Left lung (tissue), 10 donors: ENCODE measurements around the gene NEO1. TPM values are rescaled to one million over a fixed set of nuclear protein-coding genes. Genes with fewer than 3 reads are reported as not detected.

ENCODE experiments used
- ATAC-seq: fragments of 200-7000 bp; cut with Tn5 transposase; one replicate; pipeline ENCODE4 v1.9.1; 2020; ENCODE audit warnings: moderate library complexity
- DNase-seq, 4 donors: peaks; one replicate each; pipeline ENCODE4 v3.0.0-alpha.2; 2013 to 2020
- H3K27ac ChIP-seq, 2 donors: fragments of 200-600 bp; sonication (generic) in 1 of 2; one replicate each; pipeline versions ENCODE4 v1.5.0 to v1.8.0; 2020 to 2021
- H3K27me3 ChIP-seq, 2 donors: fragments of 200-600 bp; sonication (generic) in 1 of 2; one replicate each; pipeline versions ENCODE4 v1.5.0 to v1.8.0; 2020 to 2021
- H3K36me3 ChIP-seq, 2 donors: fragments of 200-600 bp; sonication (generic) in 1 of 2; one replicate each; pipeline versions ENCODE4 v1.5.0 to v1.8.0; 2020 to 2021
- H3K4me1 ChIP-seq, 2 donors: fragments of 200-600 bp; one replicate each; pipeline ENCODE4 v1.8.0; 2021
- H3K4me3 ChIP-seq, 2 donors: fragments of 200-600 bp; sonication (generic) in 1 of 2; one replicate each; pipeline versions ENCODE4 v1.5.0 to v1.8.0; 2020 to 2021; ENCODE audit warnings: mild to moderate bottlenecking in 1 of 2
- H3K9me3 ChIP-seq, 2 donors: fragments of 200-600 bp; sonication (generic) in 1 of 2; one replicate each; pipeline versions ENCODE4 v1.5.0 to v1.8.0; 2020 to 2021
- CTCF ChIP-seq, 2 donors: fragments of 200-600 bp; sonication (generic) in 1 of 2; IDR thresholded peaks; one replicate each; pipeline versions ENCODE4 v1.5.0 to v1.8.0; 2021; ENCODE audit warnings: antibody characterized with exemption in 2 of 2
- intact Hi-C, 2 donors: fragments of 100-400 bp; cut with DNase I; formaldehyde crosslinking; loops; one replicate each; pipeline versions ENCODE4 v1.11.2 to v1.14.2; 2022
- polyA plus RNA-seq, 6 donors: library from polyadenylated mRNA; unstranded; fragments of 120-200 nt; gene quantifications; one replicate each; pipeline ENCODE4 v1.2.1, GENCODE V29; 2013; ENCODE audit not compliant: insufficient read length in 6 of 6
- total RNA-seq, 2 donors: library from RNA; stranded (reverse); fragmentation: NEBNext Ultra II Directional; extraction: Animal tissue kit (Norgen Biotek cat#: 25700); gene quantifications; one replicate each; pipeline ENCODE4 v1.2.1, GENCODE V29; 2021
- donor health status: DM: no; HTN: yes; CAD: no.
- donor health status: DM: no; HTN: no; CAD: no.

Gene NEO1
- total and polyA plus RNA-seq, 8 donors: 30.1 to 155 (median 110) TPM

GRCh38 chr15:73331991-73332925 lies 280.0 kb downstream of the NEO1 start:
- DNase-seq: no peak
- no peaks in the 10 kb centered on the region for H3K9me3 ChIP-seq
- TF ChIP-seq CTCF (IDR thresholded peaks at IDR 0.05): no peak

GRCh38 chr15:73333001-73333400 lies 280.7 kb downstream of the NEO1 start:
- ATAC-seq: no peak

More at GRCh38 chr15:73331991-73332925, 280.0 kb downstream of the NEO1 start:
- intact Hi-C loops: no loop called here
- Histone ChIP-seq H3K27me3 (peaks cover 0 to 11% of the 10 kb centered on the region in 2 donors), H3K27ac (no peak overlapping the region), H3K36me3 (no peaks in the 10 kb centered on the region), H3K4me3 (no peak overlapping the region), H3K4me1 (no peaks in the 10 kb centered on the region)
- ATAC-seq: no peak

GRCh38 chr15:73334086-73334485 lies 281.8 kb downstream of the NEO1 start:
- DNase-seq: peak in 1 of 4 donors; percentile 8
- Histone ChIP-seq H3K27me3 (peaks cover 0 to 11% of the 10 kb centered on the region in 2 donors), H3K4me3 (no peak overlapping the region), H3K4me1 (no peaks in the 10 kb centered on the region), H3K27ac (no peak overlapping the region), H3K9me3 (no peaks in the 10 kb centered on the region), H3K36me3 (no peaks in the 10 kb centered on the region)
- intact Hi-C loops: no loop called here
- no peak for ATAC-seq
- TF ChIP-seq CTCF (IDR thresholded peaks at IDR 0.05): no peak

More at GRCh38 chr15:73333001-73333400, 280.7 kb downstream of the NEO1 start:
- TF ChIP-seq CTCF (IDR thresholded peaks at IDR 0.05): no peak
- Histone ChIP-seq H3K4me1 (no peaks in the 10 kb centered on the region), H3K27ac (no peak overlapping the region), H3K27me3 (peaks cover 0 to 11% of the 10 kb centered on the region in 2 donors), H3K4me3 (no peak overlapping the region), H3K36me3 (no peaks in the 10 kb centered on the region), H3K9me3 (no peaks in the 10 kb centered on the region)
- intact Hi-C loops: no loop called here
- no peak for DNase-seq

GRCh38 chr15:73335026-73335425 lies 282.8 kb downstream of the NEO1 start:
- no peak overlapping the region for H3K4me3 ChIP-seq
- no peaks in the 10 kb centered on the region for H3K4me1 ChIP-seq
- TF ChIP-seq CTCF (IDR thresholded peaks at IDR 0.05): no peak
- H3K36me3 ChIP-seq: no peaks in the 10 kb centered on the region
- no peak for DNase-seq
- peaks cover 0 to 11% of the 10 kb centered on the region in 2 donors for H3K27me3 ChIP-seq
- intact Hi-C loops: no loop called here
- ATAC-seq: no peak
- H3K9me3 ChIP-seq: no peaks in the 10 kb centered on the region
- H3K27ac ChIP-seq: no peak overlapping the region

- Histone ChIP-seq H3K36me3 (no peaks in the 10 kb centered on the region), H3K27ac (no peak overlapping the region), H3K4me3 (no peak overlapping the region), H3K4me1 (no peaks in the 10 kb centered on the region), H3K9me3 (no peaks in the 10 kb centered on the region), H3K27me3 (peaks cover 0 to 11% of the 10 kb centered on the region in 2 donors)
- intact Hi-C loops: no loop called here
- ATAC-seq (no peak), DNase-seq (no peak)
- no peak for TF ChIP-seq CTCF (IDR thresholded peaks at IDR 0.05)
These were observed 283.2 kb downstream of the NEO1 start for GRCh38 chr15:73335471-73335870.
